GM18867 (cell line): ENCODE data around the gene FOCAD.
"Not testable (repeated sequence)": the region's sequence is repeated elsewhere in the genome, so short reads cannot be mapped to it uniquely, and the experiment has no call there.

Experiments
- ATAC-seq: cut with Tn5 transposase; IDR thresholded peaks from one replicate; pipeline ENCODE4 v1.9.1; 2021; ENCODE audit warnings: mild to moderate bottlenecking, moderate library complexity; ENCODE audit not compliant: unreplicated experiment

FOCAD gene

DNA sequence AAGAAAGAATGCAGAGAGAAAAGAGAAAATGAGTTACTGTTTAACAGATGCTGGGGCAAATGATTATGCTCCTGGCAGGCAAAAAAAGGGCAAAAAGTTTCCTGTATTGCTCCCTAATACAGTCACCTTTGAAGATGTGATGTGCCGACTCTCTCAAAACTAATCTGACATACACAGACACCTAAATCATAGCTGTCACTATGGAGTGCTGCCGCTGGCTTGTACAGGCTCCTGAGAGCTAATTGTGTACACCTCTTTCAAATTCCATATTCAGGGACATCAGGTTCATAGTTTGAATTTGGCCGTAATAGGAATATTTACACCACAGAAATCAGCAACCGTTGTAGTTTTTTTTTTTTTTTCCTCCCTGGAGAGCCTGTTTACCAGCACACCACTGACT, 12.4 kb upstream of the FOCAD start:
- ATAC-seq, result no peak

DNA sequence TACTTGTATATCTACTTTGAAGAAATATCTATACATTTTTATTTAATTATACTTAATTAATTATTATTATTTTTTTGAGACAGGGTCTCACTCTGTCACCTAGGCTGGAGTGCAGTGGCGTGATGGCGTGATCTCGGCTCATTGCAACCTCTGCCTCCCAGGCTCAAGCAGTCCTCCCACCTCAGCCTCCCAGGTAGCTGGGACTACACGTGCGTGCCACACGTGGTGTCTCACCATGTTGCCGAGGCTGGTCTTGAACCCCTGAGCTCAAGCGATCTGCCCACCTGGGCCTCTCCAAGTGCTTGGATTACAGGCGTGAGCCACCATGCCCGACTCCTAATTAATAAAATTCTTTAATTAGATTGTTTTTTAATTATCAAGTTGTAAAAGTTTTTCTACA, 10.5 kb upstream of the FOCAD start:
- not testable (repeated sequence) for ATAC-seq

- ATAC-seq, result no peak
Observed at GRCh38 chr9:20681467-20681866, 2.6 kb upstream of the FOCAD start.

DNA sequence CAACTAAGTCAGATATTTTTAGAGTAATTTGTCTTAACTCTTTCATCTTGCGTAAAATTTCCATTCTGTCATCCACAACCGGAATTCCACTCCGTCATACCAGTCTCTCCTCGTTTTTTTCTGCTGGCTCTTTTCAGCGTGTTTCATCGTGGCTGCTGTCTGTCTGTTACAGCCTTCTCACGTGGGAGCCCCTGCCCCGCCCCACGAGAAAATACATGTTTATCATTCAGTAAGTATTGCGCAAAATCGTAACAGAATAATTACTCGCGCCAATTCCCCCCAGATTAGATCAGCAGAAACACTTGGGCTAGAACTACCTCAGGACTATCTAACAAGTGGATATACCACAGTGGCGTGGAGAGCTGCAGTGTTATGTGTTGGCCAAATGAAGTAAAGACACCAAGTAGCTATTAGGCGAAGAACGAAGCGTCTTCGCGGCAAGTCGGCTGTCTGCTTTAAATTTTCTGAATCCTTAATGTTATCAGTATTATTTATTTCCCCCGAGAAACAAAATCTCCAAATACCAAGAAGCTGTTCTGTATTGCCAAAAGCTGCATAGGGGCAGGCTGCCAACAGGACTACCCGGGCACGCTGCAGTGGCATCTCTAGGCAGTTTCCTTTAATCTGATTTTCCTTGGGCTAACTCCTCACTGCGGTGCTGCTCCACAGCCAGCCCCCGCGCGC, 566 bp upstream of the FOCAD start:
- peak; percentile 17 for ATAC-seq

DNA sequence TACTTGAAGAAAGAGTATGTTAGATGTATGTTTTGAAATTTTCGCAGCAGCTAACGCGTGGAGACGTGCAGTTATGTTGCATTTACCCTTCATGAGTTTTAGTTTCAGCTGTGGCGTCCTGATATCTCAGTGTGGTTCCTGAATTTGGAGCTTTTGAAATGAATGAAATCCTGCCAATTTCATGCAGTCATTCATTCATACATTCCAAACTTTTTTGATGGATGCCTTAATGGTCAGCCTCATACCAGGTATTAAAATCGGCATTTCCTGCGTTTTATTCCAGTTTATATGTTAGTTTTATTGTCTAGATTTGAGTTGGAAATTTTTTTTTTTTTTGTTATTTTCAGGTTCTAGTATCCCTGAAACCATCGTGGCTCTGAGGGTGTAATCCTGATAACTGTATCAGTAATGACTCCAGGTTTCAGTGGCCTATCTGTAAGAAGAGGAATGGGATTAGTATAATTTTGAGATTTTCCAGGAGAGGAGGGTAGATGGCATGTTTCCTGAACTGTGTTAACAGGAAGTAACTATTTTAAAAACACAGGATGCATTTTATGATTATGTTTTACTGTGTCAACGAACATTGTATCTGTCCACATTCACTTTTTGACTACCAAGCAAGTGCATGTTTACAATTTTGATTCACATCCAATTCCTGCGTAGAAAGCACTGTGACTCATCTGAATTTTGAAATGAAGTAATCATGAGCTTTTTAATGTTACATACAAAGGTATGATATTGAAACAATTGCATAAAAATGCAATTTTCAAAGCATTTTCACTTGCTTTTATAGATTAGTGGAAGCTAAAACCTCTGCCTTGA, 1.0 kb downstream of the FOCAD start:
- ATAC-seq, result no peak

DNA sequence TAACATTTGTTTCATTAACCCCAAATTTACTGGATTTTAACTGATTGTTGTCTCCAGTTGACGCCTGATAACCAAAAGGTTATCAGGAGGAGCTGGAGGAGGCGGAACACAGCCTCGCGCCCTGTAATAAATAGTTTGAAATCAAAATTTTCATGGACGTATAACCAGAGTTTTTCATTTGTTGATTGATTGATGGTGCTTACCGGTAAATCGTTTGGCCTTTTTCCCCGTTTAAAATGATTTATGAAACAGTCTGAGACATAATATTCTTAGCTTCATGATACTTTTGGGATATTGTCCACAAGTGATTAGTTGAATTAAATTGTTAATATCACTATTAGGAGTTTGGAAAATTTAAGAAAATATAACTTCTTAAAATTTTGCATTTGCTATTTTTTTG, 1.7 kb downstream of the FOCAD start:
- no peak for ATAC-seq

GRCh38 chr9:20689833-20690232, 5.8 kb downstream of the FOCAD start:
- no peak for ATAC-seq

- ATAC-seq, result no peak
Observed at GRCh38 chr9:20692554-20692953, 8.5 kb downstream of the FOCAD start.

DNA sequence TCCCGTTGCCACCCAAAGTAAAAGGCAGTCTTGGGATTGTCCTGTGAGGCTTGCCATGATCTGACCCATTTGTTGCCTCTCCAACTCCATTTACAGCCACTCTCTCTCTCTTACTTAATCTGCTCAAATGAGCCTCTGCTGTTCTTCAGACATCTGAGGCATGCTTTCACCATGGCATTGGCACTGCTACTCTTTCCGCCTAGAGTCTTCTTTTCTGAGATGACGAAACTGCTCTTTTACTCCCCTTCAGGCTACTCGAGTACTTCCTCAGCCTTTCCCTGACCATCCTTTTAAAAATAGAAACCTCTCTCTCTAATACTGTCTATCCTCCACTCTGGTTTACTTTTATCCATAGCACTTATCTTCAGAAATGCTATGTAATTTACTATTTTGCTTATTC, 9.0 kb downstream of the FOCAD start:
- ATAC-seq, result no peak

- ATAC-seq, result no peak
Observed at GRCh38 chr9:20694248-20694647, 10.2 kb downstream of the FOCAD start.

- no peak for ATAC-seq
Observed at GRCh38 chr9:20697021-20697719, 13.1 kb downstream of the FOCAD start.

DNA sequence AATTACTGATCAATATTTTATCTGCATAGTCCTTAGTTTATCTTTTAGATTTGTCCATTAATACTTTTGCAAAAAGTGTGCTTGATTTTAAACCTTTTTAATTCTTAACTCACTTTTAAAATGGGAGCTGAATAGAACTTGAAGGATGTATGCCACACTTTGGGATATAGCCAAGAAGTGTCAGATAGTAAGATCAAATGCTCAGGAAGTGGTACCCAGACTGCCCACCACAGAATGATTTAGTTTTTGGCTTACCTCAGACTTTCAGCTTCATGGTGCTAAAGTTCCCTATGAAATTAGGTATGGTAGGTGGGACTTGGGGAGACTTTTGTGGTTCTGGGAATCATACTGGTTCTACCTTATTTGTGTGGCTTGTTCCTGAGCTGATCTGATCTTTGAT, 14.7 kb downstream of the FOCAD start:
- ATAC-seq, result no peak

GRCh38 chr9:20701060-20701459, 17.0 kb downstream of the FOCAD start:
- ATAC-seq, result no peak

- ATAC-seq, result no peak
Observed at GRCh38 chr9:20702570-20702969, 18.5 kb downstream of the FOCAD start.

- no peak for ATAC-seq
Observed at GRCh38 chr9:20703146-20703545, 19.1 kb downstream of the FOCAD start.

DNA sequence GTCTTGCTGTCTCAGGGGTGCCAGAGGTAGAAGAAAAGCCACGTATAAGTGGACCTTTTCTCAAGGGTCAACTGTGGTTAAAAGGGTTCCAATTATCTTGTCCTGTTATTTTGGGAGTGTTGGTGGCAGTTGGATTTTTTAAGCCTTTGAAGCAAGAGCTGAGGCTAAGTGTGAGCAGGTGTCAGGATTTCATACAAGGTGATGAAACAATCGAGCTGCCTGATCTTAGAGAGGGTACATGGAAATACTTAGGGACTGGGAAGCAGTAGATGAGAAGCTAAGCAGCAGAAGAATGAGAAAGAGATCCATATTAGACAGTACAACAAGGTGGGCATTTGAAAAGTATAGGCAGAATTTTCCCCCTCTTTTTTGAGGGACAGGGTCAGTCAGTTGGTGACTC, 23.6 kb downstream of the FOCAD start:
- ATAC-seq, result no peak

- ATAC-seq, result no peak
Observed at GRCh38 chr9:20713172-20713571, 29.1 kb downstream of the FOCAD start.

- no peak for ATAC-seq
Observed at GRCh38 chr9:20714442-20715415, 30.7 kb downstream of the FOCAD start.

GRCh38 chr9:20722221-20722620, 38.2 kb downstream of the FOCAD start:
- no peak for ATAC-seq

DNA sequence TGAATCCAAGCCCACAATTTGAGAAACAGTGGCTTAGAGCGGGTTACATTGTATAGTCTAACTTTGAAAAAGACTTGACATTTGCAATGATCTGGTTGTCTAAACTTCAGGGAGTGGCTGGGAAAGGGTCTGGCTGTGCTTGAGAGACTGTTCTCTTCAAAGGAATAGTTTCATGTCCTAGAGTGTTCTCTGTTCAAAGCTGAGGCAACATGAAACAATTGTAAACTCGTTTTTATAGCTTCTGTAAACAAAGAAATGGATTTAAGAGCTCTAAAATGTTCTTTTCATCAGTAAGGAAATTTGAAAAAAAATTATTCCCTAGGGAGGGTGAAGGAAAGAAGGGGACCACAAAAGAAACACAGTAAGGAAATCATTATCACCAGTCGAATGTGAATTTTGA, 41.6 kb downstream of the FOCAD start:
- no peak for ATAC-seq

DNA sequence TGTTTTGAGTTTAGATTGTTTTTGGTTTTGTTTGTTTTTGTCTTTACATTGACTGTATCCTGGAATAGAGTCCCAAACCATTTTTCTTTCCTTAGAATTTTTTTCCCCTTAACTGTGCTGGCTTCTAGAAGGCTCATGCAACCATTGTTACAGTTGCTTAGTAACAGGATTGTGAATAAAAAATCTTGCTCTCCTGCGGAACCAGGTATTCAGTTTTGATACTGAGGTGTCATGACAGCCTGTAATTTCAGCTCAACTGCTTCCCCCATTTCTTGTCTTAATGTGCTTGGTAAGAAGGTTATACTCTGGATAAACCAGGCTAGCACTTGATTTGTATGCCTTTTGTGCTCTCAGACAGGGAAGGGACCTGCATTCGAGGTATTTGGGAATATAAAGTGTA, 42.1 kb downstream of the FOCAD start:
- no peak for ATAC-seq
